Kidney epithelial cell (primary cell): ENCODE data around the gene MYRIP. TPM values are rescaled to one million over a fixed set of nuclear protein-coding genes. Genes with fewer than 3 reads are reported as not detected.

ENCODE experiments used
- DNase-seq: peaks from one replicate; pipeline ENCODE4 v3.0.0-alpha.2; 2010; ENCODE audit warnings: low read depth
- H3K27me3 ChIP-seq: 2 replicates; pipeline ENCODE4 v1.6.0; 2011; ENCODE audit warnings: low read length; ENCODE audit not compliant: control insufficient read depth, insufficient read depth
- H3K36me3 ChIP-seq: 2 replicates; pipeline ENCODE4 v1.5.1; 2011; ENCODE audit warnings: low read length; ENCODE audit not compliant: control insufficient read depth, insufficient read depth
- H3K4me3 ChIP-seq: 2 replicates; pipeline ENCODE4 v1.5.1; 2011; ENCODE audit warnings: low read depth, mild to moderate bottlenecking, control low read depth, low read length
- CTCF ChIP-seq: IDR thresholded peaks from 2 replicates; pipeline ENCODE4 v1.5.1; 2011; ENCODE audit warnings: mild to moderate bottlenecking, moderate library complexity, low read length, control low read depth, inconsistent platforms; ENCODE audit not compliant: insufficient read depth, poor library complexity, severe bottlenecking
- total RNA-seq: library from RNA; depleted of rRNA; stranded (reverse); fragments of >200 nt; gene quantifications from 2 replicates; pipeline ENCODE4 v1.2.3, GENCODE V29; 2015

Gene MYRIP
- total RNA-seq, 1 donor from 2014 or later, result 0.04 TPM

GRCh38 chr3:39803956-39804355 lies 5.5 kb upstream of the MYRIP start:
- no peak for TF ChIP-seq CTCF
- Histone ChIP-seq H3K4me3 (no peak overlapping the region), H3K27me3 (peaks cover 9% of the 10 kb centered on the region), H3K36me3 (no peaks in the 10 kb centered on the region)
- DNase-seq, result no peak

- peaks cover 16% of the 10 kb centered on the region for H3K27me3 ChIP-seq
Measured at GRCh38 chr3:39804951-39805350, 4.5 kb upstream of the MYRIP start.

GRCh38 chr3:39805650-39806049 lies 3.8 kb upstream of the MYRIP start:
- Histone ChIP-seq H3K4me3 (no peak overlapping the region), H3K36me3 (no peaks in the 10 kb centered on the region), H3K27me3 (peaks cover 23% of the 10 kb centered on the region)
- no peak for DNase-seq
- TF ChIP-seq CTCF, result no peak

More at GRCh38 chr3:39804951-39805350, 4.5 kb upstream of the MYRIP start:
- DNase-seq, result no peak
- no peaks in the 10 kb centered on the region for H3K36me3 ChIP-seq
- no peak overlapping the region for H3K4me3 ChIP-seq
- TF ChIP-seq CTCF, result no peak

- no peak for DNase-seq
- no peak overlapping the region for H3K4me3 ChIP-seq
- no peak for TF ChIP-seq CTCF
- H3K27me3 ChIP-seq, result peaks cover 33% of the 10 kb centered on the region
- no peaks in the 10 kb centered on the region for H3K36me3 ChIP-seq
Measured at GRCh38 chr3:39806820-39807219, 2.6 kb upstream of the MYRIP start.

GRCh38 chr3:39808467-39809180 lies 785 bp upstream of the MYRIP start:
- TF ChIP-seq CTCF, result no peak
- no peak for DNase-seq
- peaks cover 33% of the 10 kb centered on the region for H3K27me3 ChIP-seq
- H3K36me3 ChIP-seq, result no peaks in the 10 kb centered on the region
- peak overlapping the region; percentile 37 for H3K4me3 ChIP-seq
